K562 (cell line): ENCODE data around the gene GPR42. TPM values are rescaled to one million over a fixed set of nuclear protein-coding genes. Genes with fewer than 3 reads are reported as not detected.

Experiments used
- ARID1B ChIP-seq: fragments of 450-650 bp; IDR thresholded peaks from 2 replicates; pipeline ENCODE4 v1.6.1; 2016; ENCODE audit warnings: antibody characterized with exemption, mild to moderate bottlenecking, inconsistent platforms
- BRCA1 ChIP-seq, 2 experiments: fragments of 450-650 bp in 1 of 2; sonication (generic) in 1 of 2; formaldehyde crosslinking in 1 of 2; IDR thresholded peaks; 2 replicates each; pipeline versions ENCODE4 v1.5.0 to v1.6.1; 2017 to 2020; ENCODE audit warnings: mild to moderate bottlenecking in 1 of 2, missing genetic modification reagents in 1 of 2
- C11orf30 ChIP-seq: fragments of 450-650 bp; IDR thresholded peaks from 2 replicates; pipeline ENCODE4 v1.6.1; 2016; ENCODE audit warnings: low read depth, mild to moderate bottlenecking
- CTBP1 ChIP-seq: fragments of 450-650 bp; IDR thresholded peaks from 2 replicates; pipeline ENCODE4 v1.6.1; 2016; ENCODE audit warnings: borderline replicate concordance
- CXXC5 ChIP-seq: fragments of 250-450 bp; sonication (Bioruptor Pico); IDR thresholded peaks from 2 replicates; pipeline ENCODE4 v1.8.0; 2022; ENCODE audit warnings: inconsistent platforms, mild to moderate bottlenecking, moderate library complexity
- ELF4 ChIP-seq: fragments of 450-650 bp; formaldehyde crosslinking; IDR thresholded peaks from 2 replicates; pipeline ENCODE4 v1.4.0; 2022; ENCODE audit warnings: missing genetic modification characterization
- HMGN3 ChIP-seq: IDR thresholded peaks from 2 replicates; pipeline ENCODE4 v1.6.1; 2011; ENCODE audit warnings: borderline replicate concordance, low read depth, mild to moderate bottlenecking, mixed read lengths, low read length; ENCODE audit not compliant: insufficient read length; ENCODE audit errors: extremely low read depth
- ILF3 ChIP-seq: fragments of 450-650 bp; IDR thresholded peaks from 2 replicates; pipeline ENCODE4 v1.6.1; 2018; ENCODE audit warnings: antibody characterized with exemption, mild to moderate bottlenecking, moderate library complexity, borderline replicate concordance
- MTA3 ChIP-seq: fragments of 450-650 bp; formaldehyde crosslinking; IDR thresholded peaks from 2 replicates; pipeline ENCODE4 v1.6.1; 2017; ENCODE audit warnings: mild to moderate bottlenecking, borderline replicate concordance
- NCOA1 ChIP-seq: fragments of 450-650 bp; IDR thresholded peaks from 2 replicates; pipeline ENCODE4 v1.6.1; 2016; ENCODE audit warnings: low read depth
- POLR2G ChIP-seq: fragments of 200-400 bp; formaldehyde crosslinking; IDR thresholded peaks from 2 replicates; pipeline ENCODE4 v1.6.1; 2017; ENCODE audit warnings: low read depth, mild to moderate bottlenecking, antibody characterized with exemption, low read length, moderate library complexity
- RBM34 ChIP-seq: fragments of 200-400 bp; formaldehyde crosslinking; IDR thresholded peaks from 2 replicates; pipeline ENCODE4 v1.6.1; 2018; ENCODE audit warnings: low read length, borderline replicate concordance; ENCODE audit not compliant: insufficient read depth
- TEAD1 ChIP-seq, 2 experiments: fragments of 450-650 bp in 1 of 2; sonication (generic) in 1 of 2; formaldehyde crosslinking; IDR thresholded peaks; 2 replicates each; pipeline versions ENCODE4 v1.4.0 to v1.8.0; 2020 to 2022; ENCODE audit warnings: mild to moderate bottlenecking in 2 of 2, missing genetic modification reagents in 1 of 2
- TEAD4 ChIP-seq, 2 experiments: sonication (generic) in 1 of 2; formaldehyde crosslinking in 1 of 2; IDR thresholded peaks; 2 replicates each; pipeline versions ENCODE4 v1.6.1 to v1.8.0; 2012 to 2022; ENCODE audit warnings: borderline replicate concordance in 1 of 2, inconsistent platforms in 1 of 2, low read length in 1 of 2, mild to moderate bottlenecking in 1 of 2, missing genetic modification reagents in 1 of 2
- ZNF239 ChIP-seq: fragments of 250-450 bp; sonication (Bioruptor Pico); IDR thresholded peaks from 2 replicates; pipeline ENCODE4 v1.4.0; 2020; ENCODE audit warnings: mild to moderate bottlenecking
- ZNF717 ChIP-seq: fragments of 250-450 bp; sonication (Bioruptor Pico); IDR thresholded peaks from 2 replicates; pipeline ENCODE4 v1.5.0; 2021
- polyA plus RNA-seq, 8 experiments: library from polyadenylated mRNA; depleted of rRNA in 4 of 8; stranded (reverse) in 5 of 8; unstranded in 3 of 8; fragments of >200 nt; fragmentation: Nextera tagmentation in 2 of 8; fragmentation: Illumina TruSeq in 1 of 8; extraction: Ambion mirVana in 2 of 8; extraction: Trizol in 1 of 8; gene quantifications; 2 replicates each; pipeline versions ENCODE4 v1.2.1 to v1.2.3, GENCODE V29; 2011 to 2014; ENCODE audit warnings: inconsistent platforms in 1 of 8, missing spikeins in 1 of 8
- total RNA-seq, 7 experiments: library from RNA; depleted of rRNA in 6 of 7; stranded (reverse); fragments of >200 nt in 6 of 7; fragmentation: Illumina TruSeq in 2 of 7; extraction: Trizol in 2 of 7; gene quantifications; 2 replicates each; pipeline versions ENCODE4 v1.2.1 to v1.2.3, GENCODE V29; 2011 to 2021; ENCODE audit warnings: low replicate concordance in 1 of 7
- TF ChIP-seq, protein P1 (sequence below): fragments of 450-650 bp; conservative IDR thresholded peaks from 2 replicates; pipeline ENCODE4 v1.6.1; 2016; ENCODE audit warnings: missing genetic modification characterization, low read depth, mild to moderate bottlenecking, control low read depth, missing compliant biosample characterization
- TF ChIP-seq, protein P2 (sequence below): fragments of 250-450 bp; sonication (Bioruptor Pico); IDR thresholded peaks from 2 replicates; pipeline ENCODE4 v1.5.0; 2022; ENCODE audit warnings: mild to moderate bottlenecking
- TF ChIP-seq, protein P3 (sequence below): fragments of 450-650 bp; IDR thresholded peaks from 2 replicates; pipeline ENCODE4 v1.6.1; 2016; ENCODE audit warnings: mild to moderate bottlenecking
- TF ChIP-seq, protein P4 (sequence below): sonication (generic); formaldehyde crosslinking; IDR thresholded peaks from 2 replicates; pipeline ENCODE4 v1.8.1; 2023; ENCODE audit warnings: mild to moderate bottlenecking, missing genetic modification reagents

GPR42 gene
- total and polyA plus RNA-seq, 9 of the 15 experiments (the other 6 are each of a cell fraction or from before 2014, with no cell fraction given) = not detected

DNA sequence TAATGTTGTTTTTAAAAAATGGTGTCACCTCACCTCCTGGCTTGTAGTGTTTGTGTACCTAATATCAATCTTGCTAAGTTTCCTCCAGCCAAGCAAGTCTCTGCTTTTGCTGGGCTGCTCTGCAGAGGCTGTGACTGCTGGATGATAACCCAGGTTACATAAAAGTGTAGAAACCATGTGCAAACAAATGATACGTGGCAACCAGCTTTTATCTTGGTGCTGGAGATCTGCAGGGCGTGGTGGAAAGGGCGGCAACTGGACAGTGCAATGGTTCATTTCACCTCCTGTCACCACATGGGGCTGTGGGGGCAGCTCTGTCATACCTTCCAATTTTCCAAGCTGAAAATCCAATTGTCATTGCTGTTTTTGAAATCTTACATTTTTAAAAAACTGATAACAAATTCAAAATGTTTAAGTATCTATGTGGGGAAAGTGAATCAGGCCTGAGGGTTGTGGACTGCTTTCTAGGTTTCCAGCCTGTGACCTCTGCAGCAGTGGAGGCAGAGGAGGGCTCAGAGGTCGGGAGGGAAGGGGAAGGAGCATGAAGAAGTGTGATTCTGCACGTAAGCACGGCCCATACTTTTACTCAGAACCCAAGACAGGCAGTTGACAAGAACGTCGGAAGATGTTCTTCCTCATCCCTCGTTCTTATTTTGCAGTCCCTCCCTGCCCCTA is 9.7 kb downstream of the GPR42 start (continued):
- TF ChIP-seq, protein P1, sequence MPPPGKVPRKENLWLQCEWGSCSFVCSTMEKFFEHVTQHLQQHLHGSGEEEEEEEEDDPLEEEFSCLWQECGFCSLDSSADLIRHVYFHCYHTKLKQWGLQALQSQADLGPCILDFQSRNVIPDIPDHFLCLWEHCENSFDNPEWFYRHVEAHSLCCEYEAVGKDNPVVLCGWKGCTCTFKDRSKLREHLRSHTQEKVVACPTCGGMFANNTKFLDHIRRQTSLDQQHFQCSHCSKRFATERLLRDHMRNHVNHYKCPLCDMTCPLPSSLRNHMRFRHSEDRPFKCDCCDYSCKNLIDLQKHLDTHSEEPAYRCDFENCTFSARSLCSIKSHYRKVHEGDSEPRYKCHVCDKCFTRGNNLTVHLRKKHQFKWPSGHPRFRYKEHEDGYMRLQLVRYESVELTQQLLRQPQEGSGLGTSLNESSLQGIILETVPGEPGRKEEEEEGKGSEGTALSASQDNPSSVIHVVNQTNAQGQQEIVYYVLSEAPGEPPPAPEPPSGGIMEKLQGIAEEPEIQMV (tag) = 0 out of 2 replicates have a peak, but pooled peaks have one; percentile 48
- no peak for TF ChIP-seq ZNF239 (CRISPR knock-in tag)
- TF ChIP-seq TEAD4 (IDR thresholded peaks at IDR 0.05; ENCODE audit: low read length) = peak; percentile 96
- TF ChIP-seq TEAD4 (CRISPR knock-in tag; IDR thresholded peaks at IDR 0.05; ENCODE audit: borderline replicate concordance) = no peak
- no peak for TF ChIP-seq RBM34
- TF ChIP-seq POLR2G = no peak
- TF ChIP-seq ILF3 = no peak
- peak; percentile 98 for TF ChIP-seq ARID1B
- TF ChIP-seq, protein P2, sequence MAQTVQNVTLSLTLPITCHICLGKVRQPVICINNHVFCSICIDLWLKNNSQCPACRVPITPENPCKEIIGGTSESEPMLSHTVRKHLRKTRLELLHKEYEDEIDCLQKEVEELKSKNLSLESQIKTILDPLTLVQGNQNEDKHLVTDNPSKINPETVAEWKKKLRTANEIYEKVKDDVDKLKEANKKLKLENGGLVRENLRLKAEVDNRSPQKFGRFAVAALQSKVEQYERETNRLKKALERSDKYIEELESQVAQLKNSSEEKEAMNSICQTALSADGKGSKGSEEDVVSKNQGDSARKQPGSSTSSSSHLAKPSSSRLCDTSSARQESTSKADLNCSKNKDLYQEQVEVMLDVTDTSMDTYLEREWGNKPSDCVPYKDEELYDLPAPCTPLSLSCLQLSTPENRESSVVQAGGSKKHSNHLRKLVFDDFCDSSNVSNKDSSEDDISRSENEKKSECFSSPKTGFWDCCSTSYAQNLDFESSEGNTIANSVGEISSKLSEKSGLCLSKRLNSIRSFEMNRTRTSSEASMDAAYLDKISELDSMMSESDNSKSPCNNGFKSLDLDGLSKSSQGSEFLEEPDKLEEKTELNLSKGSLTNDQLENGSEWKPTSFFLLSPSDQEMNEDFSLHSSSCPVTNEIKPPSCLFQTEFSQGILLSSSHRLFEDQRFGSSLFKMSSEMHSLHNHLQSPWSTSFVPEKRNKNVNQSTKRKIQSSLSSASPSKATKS (CRISPR knock-in tag) = no peak
- peak in 1 of 2 experiments; percentile 55; a peak in 1 of 4 replicates for TF ChIP-seq TEAD1 (CRISPR knock-in tag; IDR thresholded peaks at IDR 0.05)
- no peak for TF ChIP-seq ZNF717 (CRISPR knock-in tag)
- TF ChIP-seq BRCA1 (IDR thresholded peaks at IDR 0.05) = no peak
- no peak for TF ChIP-seq BRCA1 (CRISPR knock-in tag; IDR thresholded peaks at IDR 0.05)
- peak; percentile 28; the same call in 1 of the 2 replicates for TF ChIP-seq ELF4 (CRISPR knock-in tag)
- peak; percentile 81 for TF ChIP-seq CXXC5
- TF ChIP-seq MTA3 = peak; percentile 52; the same call in 1 of the 2 replicates
- peak; percentile 85 for TF ChIP-seq NCOA1
- TF ChIP-seq C11orf30 = no peak
- peak; percentile 87; the same call in 1 of the 2 replicates for TF ChIP-seq CTBP1
- TF ChIP-seq, protein P3, sequence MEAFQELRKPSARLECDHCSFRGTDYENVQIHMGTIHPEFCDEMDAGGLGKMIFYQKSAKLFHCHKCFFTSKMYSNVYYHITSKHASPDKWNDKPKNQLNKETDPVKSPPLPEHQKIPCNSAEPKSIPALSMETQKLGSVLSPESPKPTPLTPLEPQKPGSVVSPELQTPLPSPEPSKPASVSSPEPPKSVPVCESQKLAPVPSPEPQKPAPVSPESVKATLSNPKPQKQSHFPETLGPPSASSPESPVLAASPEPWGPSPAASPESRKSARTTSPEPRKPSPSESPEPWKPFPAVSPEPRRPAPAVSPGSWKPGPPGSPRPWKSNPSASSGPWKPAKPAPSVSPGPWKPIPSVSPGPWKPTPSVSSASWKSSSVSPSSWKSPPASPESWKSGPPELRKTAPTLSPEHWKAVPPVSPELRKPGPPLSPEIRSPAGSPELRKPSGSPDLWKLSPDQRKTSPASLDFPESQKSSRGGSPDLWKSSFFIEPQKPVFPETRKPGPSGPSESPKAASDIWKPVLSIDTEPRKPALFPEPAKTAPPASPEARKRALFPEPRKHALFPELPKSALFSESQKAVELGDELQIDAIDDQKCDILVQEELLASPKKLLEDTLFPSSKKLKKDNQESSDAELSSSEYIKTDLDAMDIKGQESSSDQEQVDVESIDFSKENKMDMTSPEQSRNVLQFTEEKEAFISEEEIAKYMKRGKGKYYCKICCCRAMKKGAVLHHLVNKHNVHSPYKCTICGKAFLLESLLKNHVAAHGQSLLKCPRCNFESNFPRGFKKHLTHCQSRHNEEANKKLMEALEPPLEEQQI = no peak
- peak; percentile 85 for TF ChIP-seq HMGN3
- TF ChIP-seq, protein P4, sequence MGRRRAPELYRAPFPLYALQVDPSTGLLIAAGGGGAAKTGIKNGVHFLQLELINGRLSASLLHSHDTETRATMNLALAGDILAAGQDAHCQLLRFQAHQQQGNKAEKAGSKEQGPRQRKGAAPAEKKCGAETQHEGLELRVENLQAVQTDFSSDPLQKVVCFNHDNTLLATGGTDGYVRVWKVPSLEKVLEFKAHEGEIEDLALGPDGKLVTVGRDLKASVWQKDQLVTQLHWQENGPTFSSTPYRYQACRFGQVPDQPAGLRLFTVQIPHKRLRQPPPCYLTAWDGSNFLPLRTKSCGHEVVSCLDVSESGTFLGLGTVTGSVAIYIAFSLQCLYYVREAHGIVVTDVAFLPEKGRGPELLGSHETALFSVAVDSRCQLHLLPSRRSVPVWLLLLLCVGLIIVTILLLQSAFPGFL = no peak
